ENCODE results near the gene SYVN1.

DNA sequence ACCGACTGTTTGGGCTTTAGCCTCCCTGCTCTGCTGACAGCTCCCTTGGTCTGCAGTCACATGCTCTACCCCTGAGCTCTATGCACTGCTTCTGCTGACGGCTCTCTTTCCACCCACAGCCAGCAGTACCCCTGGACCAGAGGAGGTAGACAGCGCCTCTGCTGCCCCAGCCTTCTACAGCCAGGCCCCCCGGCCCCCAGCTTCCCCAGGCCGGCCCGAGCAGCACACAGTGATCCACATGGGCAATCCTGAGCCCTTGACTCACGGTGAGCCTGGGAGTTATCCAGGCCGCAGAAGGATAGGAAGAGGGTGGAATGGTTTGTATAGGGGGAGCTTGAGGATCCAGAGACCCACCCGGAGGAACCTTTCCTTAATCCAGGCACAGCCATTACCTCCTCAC lies 47.5 kb downstream of the SYVN1 start:
- TF ChIP-seq GATA3 (IDR thresholded peaks at IDR 0.05; ENCODE audit: low read depth, low read length) (no peak), GATA2 (IDR thresholded peaks at IDR 0.05; ENCODE audit: low read depth, low read length) (no peak)
